Measurements from ENCODE around the gene SMURF1. TPM values are rescaled to one million over a fixed set of nuclear protein-coding genes. Genes with fewer than 3 reads are reported as not detected.

SMURF1 gene
- polyA plus RNA-seq, 3 donors from 2014 or later, result 0.93 to 2.0 (median 1.2) TPM

DNA sequence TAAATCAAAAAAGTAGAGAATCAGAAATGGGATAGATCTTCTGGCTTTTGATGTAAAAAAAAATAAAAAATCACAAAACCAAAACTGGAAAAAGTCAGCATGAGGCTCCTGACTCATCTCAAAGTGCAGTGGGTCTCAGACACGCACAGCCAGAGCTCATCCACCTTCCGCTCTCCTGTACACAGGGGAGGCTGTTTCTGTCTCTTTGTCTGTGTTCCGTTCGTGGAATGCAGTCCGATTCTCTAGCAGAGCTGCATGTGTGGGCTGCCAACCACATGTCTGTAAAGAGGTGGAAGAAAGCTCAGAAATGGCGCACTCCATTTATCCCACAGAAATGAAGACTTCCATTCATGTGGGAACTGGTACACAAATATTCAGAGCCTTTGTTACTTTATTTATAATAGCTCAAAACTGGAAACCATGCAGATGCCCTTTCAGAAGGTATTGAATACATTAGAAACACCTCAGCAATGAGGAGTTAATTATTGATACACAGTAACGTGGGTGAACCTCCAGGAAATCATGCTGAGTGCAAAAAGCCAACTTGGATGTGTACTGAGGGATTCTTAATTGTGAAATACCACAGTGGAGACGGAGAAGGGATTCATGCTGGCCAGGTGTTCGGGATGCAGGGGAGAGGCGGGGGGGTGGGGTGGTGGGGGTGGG lies 142.3 kb downstream of the SMURF1 start:
- no peak overlapping the region for H3K4me3 Mint-ChIP-seq
- peaks cover 10 to 24% (median 19%) of the 10 kb centered on the region in 3 donors for H3K36me3 Mint-ChIP-seq
- peak overlapping the region in 1 of 6 donors; percentile 61 for H3K27ac Mint-ChIP-seq
- H3K27me3 Mint-ChIP-seq (ENCODE audit: low read depth in 3 of 3), result peaks cover 0 to 3% (median under 1%) of the 10 kb centered on the region in 3 donors
- peaks cover 0 to 2% of the 10 kb centered on the region in 2 donors for H3K4me1 Mint-ChIP-seq
- DNase-seq, result no peak
- no peaks in the 10 kb centered on the region for H3K9me3 Mint-ChIP-seq

- H3K9me3 Mint-ChIP-seq, result no peaks in the 10 kb centered on the region
- peaks cover 0 to 3% (median 0%) of the 10 kb centered on the region in 3 donors for H3K27me3 Mint-ChIP-seq (ENCODE audit: low read depth in 3 of 3)
- no peak for DNase-seq
- no peak overlapping the region for H3K4me3 Mint-ChIP-seq
- H3K36me3 Mint-ChIP-seq, result peaks cover 13 to 28% (median 17%) of the 10 kb centered on the region in 3 donors
- peaks cover 0 to 2% of the 10 kb centered on the region in 2 donors for H3K4me1 Mint-ChIP-seq
- H3K27ac Mint-ChIP-seq, result no peak overlapping the region
Measured at GRCh38 chr7:99000904-99001465, 142.9 kb downstream of the SMURF1 start.

DNA sequence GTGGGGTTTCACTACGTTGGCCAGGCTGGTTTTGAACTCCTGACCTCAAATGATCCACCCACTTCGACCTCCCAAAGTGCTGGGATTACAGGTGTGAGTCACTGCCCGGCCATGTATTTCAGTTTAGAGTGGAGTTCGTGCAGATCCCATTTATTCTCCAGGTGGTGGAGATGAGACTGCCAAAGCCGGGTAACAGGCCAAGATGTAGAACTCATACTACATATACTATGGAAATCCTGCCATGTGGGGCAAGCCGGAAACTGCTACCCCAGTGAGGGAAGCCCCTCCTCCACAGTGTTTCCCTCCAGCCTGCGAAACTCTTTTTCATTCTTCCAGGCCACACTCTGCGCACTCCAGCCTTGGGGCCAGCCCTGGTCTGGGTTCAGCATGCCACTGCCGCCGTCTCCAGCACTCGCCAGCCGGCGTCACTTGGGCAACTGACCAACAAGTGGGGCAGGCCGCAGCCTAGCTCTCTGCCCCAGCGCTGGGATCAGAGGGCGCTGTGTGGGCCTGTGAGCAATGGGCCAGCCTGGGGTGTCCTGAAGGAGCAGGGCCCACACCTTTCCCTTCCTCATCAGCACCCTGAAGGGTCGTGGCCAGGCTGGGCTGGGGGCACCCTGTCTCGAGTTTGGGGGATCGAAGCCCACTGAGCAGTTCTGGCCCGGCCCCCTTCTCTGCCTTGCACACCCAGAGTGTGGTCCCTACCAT lies 143.6 kb downstream of the SMURF1 start:
- no peaks in the 10 kb centered on the region for H3K9me3 Mint-ChIP-seq
- H3K36me3 Mint-ChIP-seq, result peaks cover 17 to 31% (median 19%) of the 10 kb centered on the region in 3 donors
- H3K27ac Mint-ChIP-seq, result no peak overlapping the region
- no peaks in the 10 kb centered on the region for H3K27me3 Mint-ChIP-seq (ENCODE audit: low read depth in 3 of 3)
- DNase-seq, result no peak
- H3K4me3 Mint-ChIP-seq, result no peak overlapping the region
- H3K4me1 Mint-ChIP-seq, result peaks cover 0 to 2% of the 10 kb centered on the region in 2 donors

- DNase-seq, result no peak
- no peak overlapping the region for H3K4me3 Mint-ChIP-seq
- H3K36me3 Mint-ChIP-seq, result peaks cover 12 to 29% (median 19%) of the 10 kb centered on the region in 3 donors
- H3K27me3 Mint-ChIP-seq (ENCODE audit: low read depth in 3 of 3), result no peaks in the 10 kb centered on the region
- H3K27ac Mint-ChIP-seq, result peak overlapping the region in 2 of 6 donors; percentile 31 to 84
- no peaks in the 10 kb centered on the region for H3K9me3 Mint-ChIP-seq
- peaks cover 0 to 2% of the 10 kb centered on the region in 2 donors for H3K4me1 Mint-ChIP-seq
Measured at GRCh38 chr7:98998821-98999725, 144.8 kb downstream of the SMURF1 start.

- DNase-seq, result no peak
- peaks cover 12 to 33% (median 20%) of the 10 kb centered on the region in 3 donors for H3K36me3 Mint-ChIP-seq
Measured at GRCh38 chr7:98997846-98998245, 146.1 kb downstream of the SMURF1 start.

GRCh38 chr7:98996150-98996552 lies 147.8 kb downstream of the SMURF1 start:
- no peaks in the 10 kb centered on the region for H3K9me3 Mint-ChIP-seq
- H3K36me3 Mint-ChIP-seq, result peaks cover 10 to 50% (median 29%) of the 10 kb centered on the region in 3 donors
- H3K4me1 Mint-ChIP-seq, result peaks cover 0 to under 1% of the 10 kb centered on the region in 2 donors
- H3K27me3 Mint-ChIP-seq (ENCODE audit: low read depth in 3 of 3), result peaks cover 0 to 3% (median 3%) of the 10 kb centered on the region in 3 donors
- H3K27ac Mint-ChIP-seq, result no peak overlapping the region
- no peak overlapping the region for H3K4me3 Mint-ChIP-seq
- no peak for DNase-seq

More at GRCh38 chr7:98997846-98998245, 146.1 kb downstream of the SMURF1 start:
- peaks cover 0 to 2% of the 10 kb centered on the region in 2 donors for H3K4me1 Mint-ChIP-seq
- no peak overlapping the region for H3K4me3 Mint-ChIP-seq
- H3K27me3 Mint-ChIP-seq (ENCODE audit: low read depth in 3 of 3), result no peaks in the 10 kb centered on the region
- H3K9me3 Mint-ChIP-seq, result no peaks in the 10 kb centered on the region
- H3K27ac Mint-ChIP-seq, result no peak overlapping the region

DNA sequence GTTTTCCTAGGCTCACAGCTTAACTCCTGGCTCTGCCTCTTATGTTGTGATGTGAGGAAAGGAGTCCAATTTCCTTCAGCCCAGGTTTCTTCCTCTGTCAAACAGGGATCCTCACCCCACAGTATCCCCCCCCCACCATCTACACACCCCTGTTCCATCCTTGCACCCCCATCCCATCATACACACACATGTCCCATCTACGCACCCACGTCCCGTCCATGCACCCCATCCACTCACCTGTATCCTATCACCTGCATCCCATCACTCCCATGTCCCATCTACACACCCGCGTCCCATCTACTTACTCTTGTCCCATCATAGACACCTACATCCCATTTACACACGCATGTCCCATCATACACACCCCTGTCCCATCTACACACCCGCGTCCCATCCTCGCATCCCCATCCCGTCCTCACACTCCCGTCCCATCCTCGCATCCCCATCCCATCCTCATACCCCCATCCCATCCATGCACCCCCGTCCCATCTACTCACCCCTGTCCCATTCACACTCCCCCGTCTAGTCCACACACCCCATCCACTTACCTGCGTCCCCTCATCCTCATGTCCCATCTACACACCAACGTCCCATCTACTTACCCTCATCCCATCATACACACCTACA lies 148.3 kb downstream of the SMURF1 start:
- H3K36me3 Mint-ChIP-seq, result peaks cover 6 to 50% (median 25%) of the 10 kb centered on the region in 3 donors

GRCh38 chr7:98995111-98995510 lies 148.8 kb downstream of the SMURF1 start:
- Mint-ChIP-seq H3K27ac (no peak overlapping the region), H3K4me1 (no peaks in the 10 kb centered on the region), H3K4me3 (no peak overlapping the region), H3K27me3 (ENCODE audit: low read depth in 3 of 3) (peaks cover 0 to 3% (median 3%) of the 10 kb centered on the region in 3 donors), H3K36me3 (peaks cover 6 to 50% (median 28%) of the 10 kb centered on the region in 3 donors), H3K9me3 (no peaks in the 10 kb centered on the region)
- no peak for DNase-seq

More for the DNA sequence above, 148.3 kb downstream of the SMURF1 start:
- Mint-ChIP-seq H3K27ac (no peak overlapping the region), H3K27me3 (ENCODE audit: low read depth in 3 of 3) (peaks cover 0 to 3% (median 3%) of the 10 kb centered on the region in 3 donors), H3K9me3 (no peaks in the 10 kb centered on the region), H3K4me1 (no peaks in the 10 kb centered on the region), H3K4me3 (no peak overlapping the region)
- no peak for DNase-seq

GRCh38 chr7:98994046-98994944 lies 149.6 kb downstream of the SMURF1 start:
- Mint-ChIP-seq H3K9me3 (no peaks in the 10 kb centered on the region), H3K4me3 (no peak overlapping the region), H3K27me3 (ENCODE audit: low read depth in 3 of 3) (peaks cover 0 to 3% (median 3%) of the 10 kb centered on the region in 3 donors), H3K4me1 (peaks cover 0 to 2% of the 10 kb centered on the region in 2 donors), H3K36me3 (peaks cover 11 to 51% (median 33%) of the 10 kb centered on the region in 3 donors), H3K27ac (no peak overlapping the region)
- no peak for DNase-seq

DNA sequence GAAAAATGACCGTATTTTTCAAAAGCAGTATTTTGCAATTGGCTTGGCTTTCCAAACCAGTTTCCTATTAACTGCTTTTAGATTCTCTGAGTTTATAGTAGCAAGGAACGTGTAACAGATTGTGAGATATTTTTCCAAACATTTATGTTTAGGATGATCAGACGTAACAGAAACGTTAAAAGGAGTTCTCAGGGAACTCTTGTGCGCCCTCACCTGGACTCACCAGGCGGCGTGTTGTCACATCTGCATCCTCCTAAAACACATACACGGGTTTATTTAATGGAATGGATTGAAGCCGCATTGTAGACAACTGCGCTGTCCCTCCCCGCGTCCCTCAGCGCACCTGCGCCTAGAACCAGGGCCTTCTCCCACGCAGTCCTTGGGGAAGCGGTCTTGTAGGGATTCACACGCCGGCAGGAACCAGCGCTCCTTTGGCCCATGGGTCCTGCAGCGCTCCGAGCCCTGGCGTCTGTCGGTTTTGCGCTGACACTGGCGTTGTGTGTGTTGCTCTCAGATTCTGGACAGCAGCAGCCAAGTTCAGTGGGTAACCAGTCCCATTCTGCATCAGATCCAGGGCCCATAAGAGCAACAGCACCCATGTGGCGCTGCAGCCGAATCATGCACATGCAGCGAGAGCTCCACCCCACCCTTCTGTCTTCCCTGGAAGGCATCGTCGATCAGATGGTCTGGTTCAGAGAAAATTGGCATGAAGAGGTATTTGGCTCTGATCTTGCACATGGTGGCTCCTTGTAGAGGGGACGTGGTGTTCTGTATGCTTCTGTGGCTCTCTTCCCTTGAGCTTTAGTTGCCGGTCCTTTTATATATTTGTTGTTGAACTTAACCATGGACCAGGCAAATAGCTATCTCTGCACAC lies 150.6 kb downstream of the SMURF1 start:
- no peak for DNase-seq
- H3K4me1 Mint-ChIP-seq, result peaks cover 1 to 13% of the 10 kb centered on the region in 2 donors
- peaks cover 0 to 3% (median 3%) of the 10 kb centered on the region in 3 donors for H3K27me3 Mint-ChIP-seq (ENCODE audit: low read depth in 3 of 3)
- no peak overlapping the region for H3K27ac Mint-ChIP-seq
- H3K4me3 Mint-ChIP-seq, result no peak overlapping the region
- H3K36me3 Mint-ChIP-seq, result peaks cover 5 to 58% (median 36%) of the 10 kb centered on the region in 3 donors
- H3K9me3 Mint-ChIP-seq, result no peaks in the 10 kb centered on the region

DNA sequence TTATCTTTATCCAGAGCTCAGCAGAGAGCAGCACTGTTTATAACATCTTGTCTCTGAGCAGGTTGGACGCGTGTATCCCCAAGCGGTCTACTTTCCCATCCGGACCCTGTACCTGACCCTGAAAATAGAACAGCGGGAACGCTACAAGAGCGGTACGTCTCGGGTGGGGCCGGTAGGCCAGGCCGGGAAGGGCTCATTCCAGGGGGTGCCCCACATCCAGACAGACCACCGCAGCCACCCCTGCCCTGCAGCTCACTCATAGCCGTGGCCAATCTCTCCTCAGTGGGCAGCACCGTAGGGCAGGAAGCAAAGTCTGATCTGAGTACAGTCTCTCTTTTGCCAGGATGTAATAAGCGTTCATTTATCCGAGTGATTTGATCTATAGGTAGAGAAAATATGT lies 151.8 kb downstream of the SMURF1 start:
- Mint-ChIP-seq H3K4me3 (no peak overlapping the region), H3K27me3 (ENCODE audit: low read depth in 3 of 3) (peaks cover 0 to 3% (median 3%) of the 10 kb centered on the region in 3 donors), H3K36me3 (peaks cover 5 to 70% (median 45%) of the 10 kb centered on the region in 3 donors), H3K4me1 (peaks cover 3 to 20% of the 10 kb centered on the region in 2 donors), H3K9me3 (no peaks in the 10 kb centered on the region), H3K27ac (no peak overlapping the region)
- DNase-seq, result no peak
